NCI-H187 treated with DMSO at 0.1 percent for 48 hours (cell line): ENCODE measurements around the gene TMEM33.

Experiments used
- DNase-seq: peaks from one replicate; lab custom pipeline; 2025; lab: John Stamatoyannopoulos, UW

TMEM33 gene

GRCh38 chr4:41998019-41998418 is 62.8 kb downstream of the TMEM33 start:
- no peak for DNase-seq

- DNase-seq = no peak
Observed at GRCh38 chr4:41999321-41999720, 64.1 kb downstream of the TMEM33 start.

- DNase-seq = no peak
Observed at GRCh38 chr4:42008011-42008786, 73.0 kb downstream of the TMEM33 start.
